Heart right ventricle (tissue), 16 donors: ENCODE results near the gene CIROP. TPM values are rescaled to one million over a fixed set of nuclear protein-coding genes. Genes with fewer than 3 reads are reported as not detected.

Experiments used
- ATAC-seq, 8 donors: fragments of 200-7000 bp; cut with Tn5 transposase; one replicate each; pipeline ENCODE4 v1.9.1; 2020; ENCODE audit warnings: mild to moderate bottlenecking in 8 of 8, moderate library complexity in 8 of 8, moderate number of reproducible peaks in 1 of 8
- DNase-seq, 2 donors: peaks; one replicate each; pipeline ENCODE4 v3.0.0-alpha.2; 2020
- H3K27ac ChIP-seq, 10 donors: fragments of 200-600 bp; sonication (generic) in 2 of 10; one replicate each; pipeline versions ENCODE4 v1.5.0 to v1.8.0; 2020 to 2022; ENCODE audit warnings: mild to moderate bottlenecking in 3 of 10
- H3K27me3 ChIP-seq, 7 donors: fragments of 200-600 bp; one replicate each; pipeline ENCODE4 v1.8.0; 2021 to 2022; ENCODE audit warnings: mild to moderate bottlenecking in 2 of 7
- H3K36me3 ChIP-seq, 9 donors: fragments of 200-600 bp; sonication (generic) in 1 of 9; one replicate each; pipeline versions ENCODE4 v1.5.0 to v1.8.0; 2020 to 2022; ENCODE audit warnings: mild to moderate bottlenecking in 2 of 9
- H3K4me1 ChIP-seq, 9 donors: fragments of 200-600 bp; sonication (generic) in 1 of 9; one replicate each; pipeline versions ENCODE4 v1.5.0 to v1.8.0; 2020 to 2022; ENCODE audit warnings: mild to moderate bottlenecking in 4 of 9
- H3K4me3 ChIP-seq, 10 donors: fragments of 200-600 bp; sonication (generic) in 2 of 10; one replicate each; pipeline versions ENCODE4 v1.5.0 to v1.8.0; 2020 to 2022; ENCODE audit warnings: mild to moderate bottlenecking in 7 of 10, moderate library complexity in 2 of 10
- H3K9me3 ChIP-seq, 11 donors: fragments of 200-600 bp in 10 of 11; sonication (generic) in 2 of 11; one replicate each; pipeline versions ENCODE4 v1.5.0 to v1.8.0; 2013 to 2022; ENCODE audit warnings: mild to moderate bottlenecking in 2 of 11, control low read depth in 1 of 11, moderate library complexity in 1 of 11
- WGBS, 2 donors: extraction: QIAGEN DNeasy Blood & Tissue Kit; methylation state at CpG; one replicate each; pipeline ENCODE4 v1.1.7; 2013; ENCODE audit warnings: inconsistent platforms in 1 of 2; 5-methylcytosine and 5-hydroxymethylcytosine counted together
- intact Hi-C, 10 donors: fragments of 100-400 bp; cut with DNase I; formaldehyde crosslinking; loops; one replicate each; pipeline versions ENCODE4 v1.11.1 to v1.14.2; 2022
- polyA plus RNA-seq, 2 donors: library from polyadenylated mRNA; stranded (reverse); fragments of 200-250 nt; gene quantifications; one replicate each; pipeline ENCODE4 v1.2.3, GENCODE V29; 2013
- total RNA-seq, 10 donors: library from RNA; stranded (reverse); fragmentation: NEBNext Ultra II Directional in 3 of 10; extraction: Animal tissue kit (Norgen Biotek cat#: 25700) in 3 of 10; gene quantifications; one replicate each; pipeline versions ENCODE4 v1.2.1 to v1.2.4, GENCODE V29; 2021 to 2023
- TF ChIP-seq, protein P1 (sequence below), 9 donors: fragments of 200-600 bp; sonication (generic) in 2 of 9; IDR thresholded peaks; one replicate each; pipeline versions ENCODE4 v1.5.0 to v1.8.0; 2021 to 2022; ENCODE audit warnings: antibody characterized with exemption in 9 of 9, mild to moderate bottlenecking in 5 of 9, moderate library complexity in 1 of 9
- donor health status: Arrhythmogenic right ventricular cardiomyopathy.
- donor health status: ischemic (EF 13 %, LVEDD 7.1; RV severe dilation, severe dysfunction).
- donor health status: healthy with polysubstance abuse.
- donor health status: DM: no; HTN: yes; CAD: no.
- donor health status: DM: no; HTN: no; CAD: no.
- donor health status: ischemic (EF 25% LVEDD 6.9; RV normal size, moderate dysfunction).
- donor health status: ischemic (EF 25% LVEDD 5.7; RV mildly dilated, moderate dysfunction).
- donor health status: healthy.
- donor health status: DM: yes; HTN: yes; CAD: no.
- donor health status: Ischemic cardiomyopathy.
- donor health status: ischemic (EF 35%, LVEDD 5.7; RV mildly dilated, moderate dysfunction).
- donor health status: nonischemic (EF 11% LVEDD 7.7; RV severe dilation, severe dysfunction).
- donor health status: DM: yes; HTN: yes; CAD: no.
- donor health status: PGD.
- donor health status: ischemic (EF 29% LVEDD 5.4; RV normal size, mild dysfunction).
- donor health status: nonischemic (EF 23%, LVEDD 6.1; RV moderate dilation, normal function).

CIROP gene
- total and polyA plus RNA-seq, 12 donors, result not detected

DNA sequence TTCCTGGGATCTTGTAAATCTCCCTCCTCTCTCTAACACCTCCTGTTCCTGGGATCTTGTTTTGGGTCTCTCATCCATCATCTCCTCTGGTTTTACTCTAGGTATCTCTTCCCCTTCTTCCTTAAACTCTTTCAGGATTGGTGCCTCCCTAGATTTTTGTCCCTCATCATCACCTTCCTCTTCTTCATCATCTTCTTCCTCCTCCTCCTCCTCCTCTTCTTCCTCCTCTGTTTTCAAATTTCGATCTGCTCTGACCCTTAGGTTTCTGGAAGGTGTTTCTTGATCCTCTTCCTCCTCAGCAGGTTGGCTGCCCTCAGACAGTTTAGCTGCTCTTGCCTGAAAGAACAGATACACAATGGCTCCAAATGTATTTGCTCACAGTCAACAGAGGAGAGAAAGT lies 24.3 kb downstream of the CIROP start:
- intact Hi-C loops, result no loop called here
- WGBS, 2 donors, result 83 to 100% methylated on average over 1 of the region's 1 CpG
- Histone ChIP-seq H3K4me3 (no peak overlapping the region), H3K36me3 (peaks cover 0 to 100% (median 88%) of the 10 kb centered on the region in 9 donors), H3K27ac (peak overlapping the region in 1 of 10 donors; percentile 82), H3K4me1 (peaks cover 0 to 48% (median 14%) of the 10 kb centered on the region in 9 donors), H3K9me3 (no peaks in the 10 kb centered on the region), H3K27me3 (no peaks in the 10 kb centered on the region)
- ATAC-seq (no peak), DNase-seq (no peak)
- TF ChIP-seq, protein P1, sequence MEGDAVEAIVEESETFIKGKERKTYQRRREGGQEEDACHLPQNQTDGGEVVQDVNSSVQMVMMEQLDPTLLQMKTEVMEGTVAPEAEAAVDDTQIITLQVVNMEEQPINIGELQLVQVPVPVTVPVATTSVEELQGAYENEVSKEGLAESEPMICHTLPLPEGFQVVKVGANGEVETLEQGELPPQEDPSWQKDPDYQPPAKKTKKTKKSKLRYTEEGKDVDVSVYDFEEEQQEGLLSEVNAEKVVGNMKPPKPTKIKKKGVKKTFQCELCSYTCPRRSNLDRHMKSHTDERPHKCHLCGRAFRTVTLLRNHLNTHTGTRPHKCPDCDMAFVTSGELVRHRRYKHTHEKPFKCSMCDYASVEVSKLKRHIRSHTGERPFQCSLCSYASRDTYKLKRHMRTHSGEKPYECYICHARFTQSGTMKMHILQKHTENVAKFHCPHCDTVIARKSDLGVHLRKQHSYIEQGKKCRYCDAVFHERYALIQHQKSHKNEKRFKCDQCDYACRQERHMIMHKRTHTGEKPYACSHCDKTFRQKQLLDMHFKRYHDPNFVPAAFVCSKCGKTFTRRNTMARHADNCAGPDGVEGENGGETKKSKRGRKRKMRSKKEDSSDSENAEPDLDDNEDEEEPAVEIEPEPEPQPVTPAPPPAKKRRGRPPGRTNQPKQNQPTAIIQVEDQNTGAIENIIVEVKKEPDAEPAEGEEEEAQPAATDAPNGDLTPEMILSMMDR (IDR thresholded peaks at IDR 0.05), result no peak

DNA sequence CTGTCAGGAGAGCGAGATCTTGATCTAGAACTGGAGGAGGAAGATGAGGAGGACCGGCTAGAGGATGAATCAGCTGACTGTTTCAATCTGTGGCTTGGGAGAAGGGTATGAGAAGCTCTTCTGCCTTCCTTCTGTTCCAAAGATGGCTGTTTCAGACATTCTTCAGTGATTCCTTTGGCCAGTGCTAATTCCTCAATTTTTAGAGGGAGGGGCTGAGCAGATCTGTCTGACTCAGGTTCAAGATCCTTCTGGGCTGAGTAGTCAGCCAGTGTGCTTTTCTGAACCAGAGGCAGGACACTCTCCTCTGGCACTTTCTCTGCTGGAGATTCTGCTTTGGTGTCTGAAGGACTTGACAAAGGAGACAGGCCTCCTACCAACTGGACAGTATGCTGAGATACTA lies 25.1 kb downstream of the CIROP start:
- ATAC-seq, result no peak
- WGBS, 2 donors, result 82 to 89% methylated on average over 2 of the region's 2 CpGs
- DNase-seq, result no peak
- Histone ChIP-seq H3K9me3 (no peaks in the 10 kb centered on the region), H3K27me3 (no peaks in the 10 kb centered on the region), H3K36me3 (peaks cover 0 to 100% (median 89%) of the 10 kb centered on the region in 9 donors), H3K4me1 (peaks cover 0 to 42% (median 14%) of the 10 kb centered on the region in 9 donors), H3K4me3 (no peak overlapping the region), H3K27ac (peak overlapping the region in 1 of 10 donors; percentile 82)
- TF ChIP-seq, protein P1 (IDR thresholded peaks at IDR 0.05), result no peak
- intact Hi-C loops, result no loop called here

DNA sequence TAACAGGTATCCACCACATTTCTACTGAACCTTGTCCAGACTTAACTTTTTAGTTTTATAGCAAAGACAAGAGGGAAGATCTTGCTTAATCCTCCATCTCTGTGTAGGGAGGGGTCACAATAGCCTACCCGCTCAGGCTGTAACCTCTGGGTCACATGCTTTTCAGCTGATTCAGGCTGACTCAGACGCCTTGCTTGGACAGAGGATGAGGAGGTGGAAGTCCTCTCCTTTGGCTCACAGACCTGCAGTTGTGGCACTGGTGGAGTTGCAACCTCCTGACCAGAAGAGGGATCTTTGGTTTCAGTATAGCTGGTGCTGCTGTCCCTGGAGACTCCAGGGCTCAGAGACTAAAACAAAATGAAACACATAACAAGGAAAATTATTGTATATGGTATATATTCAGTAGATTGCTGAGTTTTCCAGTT lies 26.1 kb downstream of the CIROP start:
- ATAC-seq, result peak in 7 of 8 donors; percentile 65 to 96 (median 77)
- intact Hi-C loops, result no loop called here
- Histone ChIP-seq H3K27ac (peak overlapping the region in 3 of 10 donors; percentile 42 to 82 (median 59)), H3K4me3 (no peak overlapping the region), H3K27me3 (no peaks in the 10 kb centered on the region), H3K9me3 (no peaks in the 10 kb centered on the region), H3K36me3 (peaks cover 0 to 100% (median 87%) of the 10 kb centered on the region in 9 donors), H3K4me1 (peaks cover 0 to 42% (median 14%) of the 10 kb centered on the region in 9 donors)
- DNase-seq, result no peak
- 32 to 33% methylated on average over 2 of the region's 2 CpGs for WGBS, 2 donors
- TF ChIP-seq, protein P1 (IDR thresholded peaks at IDR 0.05), result peak in 1 of 9 donors; percentile 12

DNA sequence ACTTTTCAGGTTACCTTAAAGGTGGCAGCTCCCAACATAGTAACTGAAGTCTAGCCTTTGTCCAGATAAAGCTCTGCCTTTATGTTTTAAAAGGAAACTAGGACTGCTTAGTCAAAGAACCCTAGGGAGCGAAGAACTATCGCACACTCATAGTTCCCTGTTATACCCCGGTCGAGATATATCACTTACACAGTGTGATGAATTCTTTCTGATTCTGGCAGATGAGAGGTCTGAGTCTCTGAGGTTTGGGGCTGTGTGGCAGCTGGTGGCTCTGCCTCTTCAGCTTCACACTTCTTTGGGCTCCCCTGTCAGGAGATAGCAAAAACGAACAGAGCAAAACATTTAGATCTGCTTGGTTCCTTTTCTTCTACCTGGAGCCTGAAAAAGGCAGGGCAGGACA lies 26.8 kb downstream of the CIROP start:
- DNase-seq, result no peak
- peak overlapping the region in 4 of 10 donors; percentile 33 to 82 (median 50) for H3K27ac ChIP-seq
- H3K36me3 ChIP-seq, result peaks cover 0 to 100% (median 86%) of the 10 kb centered on the region in 9 donors
- H3K9me3 ChIP-seq, result no peaks in the 10 kb centered on the region
- intact Hi-C loops, result no loop called here
- H3K4me3 ChIP-seq, result no peak overlapping the region
- H3K4me1 ChIP-seq, result peaks cover 0 to 42% (median 15%) of the 10 kb centered on the region in 9 donors
- no peak for ATAC-seq
- TF ChIP-seq, protein P1 (IDR thresholded peaks at IDR 0.05), result no peak
- 77 to 80% methylated on average over 5 of the region's 5 CpGs for WGBS, 2 donors
- H3K27me3 ChIP-seq, result no peaks in the 10 kb centered on the region
